RWPE2 (cell line): ENCODE measurements around the gene CHCHD6.

Experiments
- ATAC-seq: fragments of 200-7000 bp; cut with Tn5 transposase; 3 replicates; pipeline ENCODE4 v1.9.1; 2021; ENCODE audit warnings: low read depth
- DNase-seq: peaks from one replicate; pipeline ENCODE4 v3.0.0-alpha.2; 2020; ENCODE audit warnings: low spot score
- H3K27ac ChIP-seq: fragments of 450-650 bp; 2 replicates; pipeline ENCODE4 v1.5.1; 2017; ENCODE audit warnings: mild to moderate bottlenecking; ENCODE audit not compliant: poor library complexity, severe bottlenecking
- H3K27me3 ChIP-seq: fragments of 250-450 bp; sonication (Bioruptor Pico); 2 replicates; pipeline ENCODE4 v1.5.1; 2021; ENCODE audit warnings: mild to moderate bottlenecking, moderate library complexity; ENCODE audit not compliant: insufficient read depth, poor library complexity, severe bottlenecking
- H3K36me3 ChIP-seq: fragments of 250-450 bp; sonication (Bioruptor Pico); 2 replicates; pipeline ENCODE4 v1.5.1; 2020; ENCODE audit warnings: low read depth, mild to moderate bottlenecking, moderate library complexity
- H3K4me1 ChIP-seq: fragments of 250-450 bp; sonication (Bioruptor Pico); 2 replicates; pipeline ENCODE4 v1.5.1; 2021; ENCODE audit warnings: mild to moderate bottlenecking, moderate library complexity; ENCODE audit not compliant: insufficient read depth, poor library complexity, severe bottlenecking
- H3K4me3 ChIP-seq: fragments of 250-450 bp; sonication (Bioruptor Pico); 2 replicates; pipeline ENCODE4 v1.5.1; 2021; ENCODE audit warnings: mild to moderate bottlenecking, moderate library complexity; ENCODE audit not compliant: severe bottlenecking
- H3K9me3 ChIP-seq: fragments of 250-450 bp; sonication (Bioruptor Pico); 2 replicates; pipeline ENCODE4 v1.5.1; 2021; ENCODE audit warnings: mild to moderate bottlenecking, moderate library complexity; ENCODE audit not compliant: severe bottlenecking
- TF ChIP-seq, protein P1 (sequence below): fragments of 450-650 bp; IDR thresholded peaks from one replicate; pipeline ENCODE4 v1.5.1; 2017; ENCODE audit warnings: mild to moderate bottlenecking, moderate library complexity; ENCODE audit not compliant: poor library complexity, severe bottlenecking

The CHCHD6 gene

GRCh38 chr3:126960604-126960995, 256.6 kb downstream of the CHCHD6 start:
- Histone ChIP-seq H3K9me3 (no peaks in the 10 kb centered on the region), H3K27ac (peak overlapping the region; percentile 37), H3K36me3 (no peaks in the 10 kb centered on the region)

DNA sequence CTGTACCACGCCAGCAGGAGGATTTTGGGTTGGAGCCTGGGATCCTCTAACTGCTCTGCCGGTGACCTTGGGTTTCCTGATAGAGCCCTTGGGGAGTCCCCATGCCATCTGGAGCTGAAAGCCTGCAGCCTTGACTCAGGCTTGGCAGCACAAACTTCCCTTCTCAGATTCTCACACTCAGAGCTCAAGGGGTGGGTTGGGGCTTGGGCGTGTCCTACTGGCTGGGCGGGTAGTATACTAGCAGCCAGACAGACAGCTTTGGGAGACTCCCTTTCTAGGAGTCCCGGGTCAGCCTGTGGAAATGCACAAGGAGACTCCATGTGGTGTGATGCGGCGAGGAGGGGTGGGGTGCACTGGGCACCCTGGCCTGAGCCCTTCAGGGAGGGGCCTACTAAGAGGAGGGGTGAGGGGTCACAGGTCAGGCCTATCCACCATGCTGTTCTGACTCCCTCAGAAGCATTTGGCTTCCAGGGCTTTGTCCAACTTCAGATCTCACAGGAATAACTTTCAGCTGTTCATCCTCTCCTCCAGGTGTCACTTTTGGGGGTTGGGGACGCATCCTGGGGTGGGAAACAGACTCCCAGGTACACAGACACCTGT, 257.3 kb downstream of the CHCHD6 start:
- Histone ChIP-seq H3K4me1 (peaks cover 29% of the 10 kb centered on the region), H3K27ac (peak overlapping the region; percentile 37), H3K9me3 (no peaks in the 10 kb centered on the region), H3K4me3 (no peak overlapping the region), H3K36me3 (no peaks in the 10 kb centered on the region), H3K27me3 (no peaks in the 10 kb centered on the region)
- TF ChIP-seq, protein P1, sequence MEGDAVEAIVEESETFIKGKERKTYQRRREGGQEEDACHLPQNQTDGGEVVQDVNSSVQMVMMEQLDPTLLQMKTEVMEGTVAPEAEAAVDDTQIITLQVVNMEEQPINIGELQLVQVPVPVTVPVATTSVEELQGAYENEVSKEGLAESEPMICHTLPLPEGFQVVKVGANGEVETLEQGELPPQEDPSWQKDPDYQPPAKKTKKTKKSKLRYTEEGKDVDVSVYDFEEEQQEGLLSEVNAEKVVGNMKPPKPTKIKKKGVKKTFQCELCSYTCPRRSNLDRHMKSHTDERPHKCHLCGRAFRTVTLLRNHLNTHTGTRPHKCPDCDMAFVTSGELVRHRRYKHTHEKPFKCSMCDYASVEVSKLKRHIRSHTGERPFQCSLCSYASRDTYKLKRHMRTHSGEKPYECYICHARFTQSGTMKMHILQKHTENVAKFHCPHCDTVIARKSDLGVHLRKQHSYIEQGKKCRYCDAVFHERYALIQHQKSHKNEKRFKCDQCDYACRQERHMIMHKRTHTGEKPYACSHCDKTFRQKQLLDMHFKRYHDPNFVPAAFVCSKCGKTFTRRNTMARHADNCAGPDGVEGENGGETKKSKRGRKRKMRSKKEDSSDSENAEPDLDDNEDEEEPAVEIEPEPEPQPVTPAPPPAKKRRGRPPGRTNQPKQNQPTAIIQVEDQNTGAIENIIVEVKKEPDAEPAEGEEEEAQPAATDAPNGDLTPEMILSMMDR, result no peak
- DNase-seq (peak; percentile 70), ATAC-seq (peak; percentile 69)

More at GRCh38 chr3:126960604-126960995, 256.6 kb downstream of the CHCHD6 start:
- Histone ChIP-seq H3K4me1 (peaks cover 29% of the 10 kb centered on the region), H3K4me3 (no peak overlapping the region), H3K27me3 (no peaks in the 10 kb centered on the region)
- TF ChIP-seq, protein P1, result peak; percentile 27
- ATAC-seq (no peak), DNase-seq (peak; percentile 57)

DNA sequence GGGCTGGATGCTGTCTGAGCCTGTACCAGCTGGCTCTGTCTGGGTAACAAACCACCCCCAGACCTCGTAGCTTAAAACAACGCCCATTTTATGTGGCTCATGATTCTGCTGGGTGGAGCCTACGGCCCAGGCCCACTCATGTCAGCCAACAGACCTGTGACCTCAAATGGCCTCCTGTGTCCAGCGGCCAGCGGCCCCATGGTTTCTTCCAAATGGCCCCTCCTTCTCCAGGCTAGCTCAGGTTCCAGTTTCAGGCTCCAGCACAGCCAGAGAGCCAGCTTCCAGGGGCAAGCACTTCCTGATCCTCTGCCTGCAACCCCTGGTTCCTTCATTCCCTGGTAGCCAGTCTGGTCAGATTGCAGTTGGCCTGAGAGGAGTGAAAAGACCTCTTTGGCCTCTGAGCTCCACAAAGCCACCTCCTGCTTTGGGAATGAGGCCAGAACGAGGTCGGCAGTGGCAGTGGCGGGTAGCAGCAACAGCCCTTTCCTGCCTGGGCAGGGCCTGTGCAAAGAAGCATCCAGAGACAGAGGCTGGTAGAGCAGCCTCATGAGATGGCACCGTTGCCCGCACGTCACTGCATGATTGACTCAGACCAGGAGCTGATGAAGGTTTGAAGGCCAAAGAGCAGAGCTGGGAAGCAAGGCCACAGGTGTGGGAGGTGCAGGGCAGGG, 257.9 kb downstream of the CHCHD6 start:
- no peaks in the 10 kb centered on the region for H3K9me3 ChIP-seq
- H3K27me3 ChIP-seq, result no peaks in the 10 kb centered on the region
- DNase-seq (peak; percentile 39), ATAC-seq (no peak)
- peak overlapping the region; percentile 37 for H3K27ac ChIP-seq
- H3K4me1 ChIP-seq, result peaks cover 24% of the 10 kb centered on the region
- no peak overlapping the region for H3K4me3 ChIP-seq
- no peaks in the 10 kb centered on the region for H3K36me3 ChIP-seq
- TF ChIP-seq, protein P1, result no peak

- H3K9me3 ChIP-seq, result no peaks in the 10 kb centered on the region
- H3K36me3 ChIP-seq, result no peaks in the 10 kb centered on the region
- H3K4me3 ChIP-seq, result no peak overlapping the region
- no peak overlapping the region for H3K27ac ChIP-seq
- peaks cover 19% of the 10 kb centered on the region for H3K4me1 ChIP-seq
- ATAC-seq, result no peak
- H3K27me3 ChIP-seq, result no peaks in the 10 kb centered on the region
- TF ChIP-seq, protein P1, result no peak
- peak; percentile 47 for DNase-seq
These were observed 258.7 kb downstream of the CHCHD6 start for GRCh38 chr3:126962756-126963155.
